Glutamatergic neuron (in vitro differentiated cells): Measurements from ENCODE around the gene NEK4. TPM values are rescaled to one million over a fixed set of nuclear protein-coding genes. Genes with fewer than 3 reads are reported as not detected.
A peak's percentile ranks its signal among the peaks of the same experiment; 100 is the strongest.

Source experiments
- DNase-seq: peaks from one replicate; pipeline ENCODE4 v3.0.0; 2022
- H3K27ac Mint-ChIP-seq: one replicate; pipeline ENCODE4 v1.8.0; 2020; ENCODE audit warnings: mild to moderate bottlenecking, mixed read lengths, inconsistent platforms; ENCODE audit not compliant: unreplicated experiment
- H3K27me3 Mint-ChIP-seq: one replicate; pipeline ENCODE4 v1.8.0; 2020; ENCODE audit warnings: mild to moderate bottlenecking, moderate library complexity, mixed read lengths, inconsistent platforms; ENCODE audit not compliant: unreplicated experiment
- H3K36me3 Mint-ChIP-seq: one replicate; pipeline ENCODE4 v1.8.0; 2020; ENCODE audit warnings: mild to moderate bottlenecking, mixed read lengths, inconsistent platforms; ENCODE audit not compliant: unreplicated experiment
- H3K4me1 Mint-ChIP-seq: one replicate; pipeline ENCODE4 v1.8.0; 2020; ENCODE audit warnings: mild to moderate bottlenecking, low read depth, mixed read lengths, inconsistent platforms; ENCODE audit not compliant: unreplicated experiment
- H3K4me3 Mint-ChIP-seq: one replicate; pipeline ENCODE4 v1.8.0; 2020; ENCODE audit warnings: mild to moderate bottlenecking, mixed read lengths, inconsistent platforms; ENCODE audit not compliant: unreplicated experiment
- H3K9me3 Mint-ChIP-seq: one replicate; pipeline ENCODE4 v1.8.0; 2020; ENCODE audit warnings: mild to moderate bottlenecking, moderate library complexity, mixed read lengths, inconsistent platforms; ENCODE audit not compliant: unreplicated experiment
- CTCF ChIP-seq: fragments of 200-600 bp; sonication (generic); IDR thresholded peaks from one replicate; pipeline ENCODE4 v1.5.0; 2021; ENCODE audit not compliant: partially characterized antibody, unreplicated experiment
- total RNA-seq: library from RNA; stranded (reverse); fragmentation: NEBNext Ultra II Directional; extraction: Animal tissue kit (Norgen Biotek cat#: 25700); gene quantifications from one replicate; pipeline ENCODE4 v1.2.1, GENCODE V29; 2021; ENCODE audit not compliant: unreplicated experiment

NEK4 gene
- total RNA-seq, 1 donor from 2014 or later, result 28.5 TPM

- Mint-ChIP-seq H3K9me3 (peaks cover 4% of the 10 kb centered on the region), H3K4me1 (peaks cover 5% of the 10 kb centered on the region), H3K4me3 (no peak overlapping the region), H3K36me3 (no peaks in the 10 kb centered on the region), H3K27ac (no peak overlapping the region), H3K27me3 (peaks cover 3% of the 10 kb centered on the region)
- no peak for TF ChIP-seq CTCF
- DNase-seq, result no peak
These were observed 27.7 kb upstream of the NEK4 start for GRCh38 chr3:52798376-52798977.

GRCh38 chr3:52796411-52796810 is 25.7 kb upstream of the NEK4 start:
- DNase-seq, result no peak
- Mint-ChIP-seq H3K4me1 (peaks cover 7% of the 10 kb centered on the region), H3K27me3 (peaks cover 3% of the 10 kb centered on the region), H3K4me3 (no peak overlapping the region), H3K27ac (no peak overlapping the region), H3K9me3 (peaks cover 5% of the 10 kb centered on the region), H3K36me3 (no peaks in the 10 kb centered on the region)
- no peak for TF ChIP-seq CTCF

- Mint-ChIP-seq H3K9me3 (peaks cover 5% of the 10 kb centered on the region), H3K27ac (no peak overlapping the region), H3K4me3 (no peak overlapping the region), H3K27me3 (peaks cover 3% of the 10 kb centered on the region), H3K36me3 (no peaks in the 10 kb centered on the region), H3K4me1 (peaks cover 7% of the 10 kb centered on the region)
- TF ChIP-seq CTCF, result no peak
- DNase-seq, result no peak
These were observed 24.7 kb upstream of the NEK4 start for GRCh38 chr3:52795298-52795900.

- H3K36me3 Mint-ChIP-seq, result no peaks in the 10 kb centered on the region
- H3K4me1 Mint-ChIP-seq, result peaks cover 7% of the 10 kb centered on the region
- peak within 1 kb of the TSS; percentile 39 for H3K27ac Mint-ChIP-seq
- H3K9me3 Mint-ChIP-seq, result peaks cover 8% of the 10 kb centered on the region
- H3K4me3 Mint-ChIP-seq, result no peak within 1 kb of the TSS
- peaks cover 5% of the 10 kb centered on the region for H3K27me3 Mint-ChIP-seq
- TF ChIP-seq CTCF, result no peak
- no peak for DNase-seq
These were observed 23.9 kb upstream of the NEK4 start, which contains the start of gene ITIH3 for GRCh38 chr3:52794612-52795099. Gene ITIH3, plus strand, starts transcription at chr3:52794796. Its CDS starts 8 bp downstream, at chr3:52794804.
